Fibroblast of lung (primary cell): Measurements from ENCODE around the gene KATNBL1. TPM values are rescaled to one million over a fixed set of nuclear protein-coding genes. Genes with fewer than 3 reads are reported as not detected.

Source experiments
- DNase-seq, 2 donors: peaks; one replicate each; pipeline versions ENCODE4 v3.0.0 to v3.0.0-alpha.2; 2010; ENCODE audit warnings: low read depth in 2 of 2
- H2AFZ ChIP-seq: 2 replicates; pipeline ENCODE4 v1.5.1; 2012; ENCODE audit warnings: low read length, control low read depth, inconsistent platforms
- H3K27ac ChIP-seq: 2 replicates; pipeline ENCODE4 v1.5.1; 2011; ENCODE audit warnings: low read length, control low read depth; ENCODE audit not compliant: insufficient read depth
- H3K27me3 ChIP-seq: 2 replicates; pipeline ENCODE4 v1.5.1; 2011; ENCODE audit warnings: mild to moderate bottlenecking, low read length; ENCODE audit not compliant: control insufficient read depth, insufficient read depth
- H3K36me3 ChIP-seq: 2 replicates; pipeline ENCODE4 v1.5.1; 2011; ENCODE audit warnings: low read length; ENCODE audit not compliant: control insufficient read depth, insufficient read depth
- H3K4me1 ChIP-seq: 2 replicates; pipeline ENCODE4 v1.5.1; 2011; ENCODE audit warnings: low read length; ENCODE audit not compliant: control insufficient read depth, insufficient read depth; ENCODE audit errors: extremely low read depth
- H3K4me2 ChIP-seq: 2 replicates; pipeline ENCODE4 v1.5.1; 2011; ENCODE audit warnings: low read length, control low read depth; ENCODE audit not compliant: insufficient read depth; ENCODE audit errors: extremely low read depth
- H3K4me3 ChIP-seq, 4 experiments: fragments of 200-600 bp in 1 of 4; sonication (generic) in 1 of 4; replicated peaks in 1 of 4; 2 replicates each; pipeline ENCODE4 v1.5.1; 2011 to 2016; ENCODE audit warnings: low read length in 4 of 4, low read depth in 3 of 4, mild to moderate bottlenecking in 3 of 4, control low read depth in 2 of 4, inconsistent platforms in 1 of 4, mixed read lengths in 1 of 4; ENCODE audit not compliant: insufficient read depth in 1 of 4; ENCODE audit errors: control extremely low read depth in 1 of 4
- H3K79me2 ChIP-seq: 2 replicates; pipeline ENCODE4 v1.5.1; 2012; ENCODE audit warnings: mild to moderate bottlenecking, low read length, inconsistent platforms; ENCODE audit not compliant: control insufficient read depth, insufficient read depth
- H3K9ac ChIP-seq: 2 replicates; pipeline ENCODE4 v1.5.1; 2011; ENCODE audit warnings: mild to moderate bottlenecking, low read length, control low read depth; ENCODE audit not compliant: insufficient read depth
- H3K9me3 ChIP-seq: 2 replicates; pipeline ENCODE4 v1.5.1; 2012; ENCODE audit warnings: low read depth, low read length; ENCODE audit not compliant: control insufficient read depth, insufficient read depth
- H4K20me1 ChIP-seq: 2 replicates; pipeline ENCODE4 v1.5.1; 2011; ENCODE audit warnings: low read length; ENCODE audit not compliant: control insufficient read depth, insufficient read depth; ENCODE audit errors: extremely low read depth
- CTCF ChIP-seq, 2 donors: IDR thresholded peaks in 1 of 2; conservative IDR thresholded peaks in 1 of 2; 1 replicate in 1 of 2; 2 replicates in 1 of 2; pipeline ENCODE4 v1.5.1; 2011 to 2012; ENCODE audit warnings: low read length in 2 of 2, control low read depth in 1 of 2, inconsistent platforms in 1 of 2, low read depth in 1 of 2, mild to moderate bottlenecking in 1 of 2
- EZH2 ChIP-seq: IDR thresholded peaks from 2 replicates; pipeline ENCODE4 v1.5.1; 2012; ENCODE audit warnings: low read length, control low read depth, mild to moderate bottlenecking; ENCODE audit errors: missing control alignments
- polyA plus RNA-seq, 2 donors: library from polyadenylated mRNA; depleted of rRNA in 1 of 2; stranded (reverse) in 1 of 2; unstranded in 1 of 2; fragments of >200 nt; gene quantifications; 2 replicates each; pipeline ENCODE4 v1.2.1, GENCODE V29; 2011 to 2012; ENCODE audit warnings: missing spikeins in 1 of 2
- total RNA-seq: library from RNA; depleted of rRNA; stranded (reverse); fragments of >200 nt; gene quantifications from 2 replicates; pipeline ENCODE4 v1.2.1, GENCODE V29; 2014

Gene KATNBL1
- total and polyA plus RNA-seq, 2 donors (not counting 1 experiment from before 2014, with no cell fraction given): 26.4 to 35.0 TPM

GRCh38 chr15:34223904-34224596 is 14.2 kb upstream of the KATNBL1 start:
- TF ChIP-seq CTCF (conservative IDR thresholded peaks at IDR 0.05 in 1 of 2, IDR thresholded peaks at IDR 0.05 in 1 of 2; ENCODE audit: low read depth in 1 of 2, low read length in 2 of 2) (no peak), EZH2 (no peak)

GRCh38 chr15:34217587-34218225 is 7.8 kb upstream of the KATNBL1 start:
- peak in 1 of 2 donors; percentile 77 for DNase-seq

More at GRCh38 chr15:34223904-34224596, 14.2 kb upstream of the KATNBL1 start:
- Histone ChIP-seq H3K9me3 (no peaks in the 10 kb centered on the region), H3K27me3 (no peaks in the 10 kb centered on the region), H3K4me1 (no peaks in the 10 kb centered on the region), H3K79me2 (peaks cover 26% of the 10 kb centered on the region), H4K20me1 (no peaks in the 10 kb centered on the region), H3K9ac (peak overlapping the region; percentile 92), H3K27ac (peak overlapping the region; percentile 93), H3K36me3 (peaks cover 2% of the 10 kb centered on the region), H2AFZ (peak overlapping the region; percentile 96), H3K4me2 (peak overlapping the region; percentile 87), H3K4me3 (peak overlapping the region; percentile 86 to 100 (median 96))
- DNase-seq: peak in 1 of 2 donors; percentile 29

More at GRCh38 chr15:34217587-34218225, 7.8 kb upstream of the KATNBL1 start:
- Histone ChIP-seq H3K4me2 (no peak overlapping the region), H3K4me3 (no peak overlapping the region), H3K27ac (no peak overlapping the region), H3K9me3 (no peaks in the 10 kb centered on the region), H4K20me1 (no peaks in the 10 kb centered on the region), H3K27me3 (no peaks in the 10 kb centered on the region), H3K36me3 (no peaks in the 10 kb centered on the region), H3K79me2 (no peaks in the 10 kb centered on the region), H3K4me1 (peaks cover 3% of the 10 kb centered on the region), H2AFZ (no peak overlapping the region), H3K9ac (no peak overlapping the region)
- no peak for TF ChIP-seq EZH2
- no peak for TF ChIP-seq CTCF (conservative IDR thresholded peaks at IDR 0.05 in 1 of 2, IDR thresholded peaks at IDR 0.05 in 1 of 2; ENCODE audit: low read depth in 1 of 2, low read length in 2 of 2)
